Calu3 (cell line): ENCODE measurements around the gene DHTKD1. TPM values are rescaled to one million over a fixed set of nuclear protein-coding genes. Genes with fewer than 3 reads are reported as not detected.

Experiments used
- BruUV-seq: library from RNA; stranded (reverse); fragments of 400-500 nt; replicated peaks from 2 replicates; lab custom pipeline; 2021; lab: Mats Ljungman, UMichigan
- CTCF ChIA-PET: fragments of 300-600 bp; sonication (Branson Sonifier 250); formaldehyde crosslinking; loops from one replicate; lab custom pipeline; 2022; ENCODE audit warnings: antibody characterized with exemption; lab: Charles Lee
- DNase-seq: peaks from one replicate; pipeline ENCODE4 v3.0.0; 2022
- H3K27ac Mint-ChIP-seq: one replicate; pipeline ENCODE4 v1.8.0; 2022; ENCODE audit warnings: mixed read lengths; ENCODE audit not compliant: unreplicated experiment
- H3K27me3 Mint-ChIP-seq: one replicate; pipeline ENCODE4 v1.8.0; 2022; ENCODE audit warnings: mixed read lengths; ENCODE audit not compliant: unreplicated experiment
- H3K36me3 Mint-ChIP-seq: one replicate; pipeline ENCODE4 v1.8.0; 2022; ENCODE audit warnings: mild to moderate bottlenecking, moderate library complexity, mixed read lengths; ENCODE audit not compliant: insufficient read depth, unreplicated experiment
- H3K4me1 Mint-ChIP-seq: one replicate; pipeline ENCODE4 v1.8.0; 2022; ENCODE audit warnings: mild to moderate bottlenecking, low read depth, mixed read lengths; ENCODE audit not compliant: unreplicated experiment
- H3K4me3 Mint-ChIP-seq: one replicate; pipeline ENCODE4 v1.8.0; 2022; ENCODE audit warnings: mild to moderate bottlenecking, low read depth, moderate library complexity, mixed read lengths; ENCODE audit not compliant: unreplicated experiment
- H3K9me3 Mint-ChIP-seq: one replicate; pipeline ENCODE4 v1.8.0; 2022; ENCODE audit warnings: low read depth, mixed read lengths; ENCODE audit not compliant: unreplicated experiment
- intact Hi-C: fragments of 100-400 bp; cut with micrococcal nuclease; formaldehyde crosslinking; loops from one replicate; pipeline ENCODE4 v1.10.0; 2022; ENCODE audit not compliant: unreplicated experiment
- total RNA-seq: library from RNA; stranded (reverse); gene quantifications from 2 replicates; pipeline ENCODE4 v1.2.3, GENCODE V29; 2022
- TF ChIP-seq, protein P1 (sequence below): fragments of 200-600 bp; IDR thresholded peaks from one replicate; pipeline ENCODE4 v1.8.0; 2022; ENCODE audit warnings: antibody characterized with exemption; ENCODE audit not compliant: unreplicated experiment

Gene DHTKD1
- total RNA-seq, 1 experiment from 2014 or later: 29.4 TPM

DNA sequence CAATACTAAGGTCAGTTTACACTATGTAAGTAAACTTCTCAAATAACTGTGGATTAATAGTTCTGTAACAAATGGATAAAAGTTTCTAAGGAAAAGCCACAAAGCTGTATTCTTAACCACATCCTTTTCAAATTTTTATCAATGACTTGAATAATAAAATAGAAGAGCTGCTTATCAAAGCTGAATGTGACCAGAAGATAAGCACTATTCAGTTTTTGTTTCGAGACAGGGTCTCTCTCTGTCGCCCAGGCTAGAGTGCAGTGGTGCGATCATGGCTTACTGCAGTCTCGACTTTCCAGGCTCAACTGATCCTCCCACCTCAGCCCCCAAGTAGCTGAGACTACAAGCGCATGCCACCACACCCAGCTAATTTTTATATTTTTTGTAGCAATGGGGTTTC, 43.2 kb upstream of the DHTKD1 start:
- CTCF ChIA-PET: no interaction called here
- no peak for DNase-seq
- Mint-ChIP-seq H3K27ac (no peak overlapping the region), H3K4me1 (peaks cover 11% of the 10 kb centered on the region), H3K27me3 (no peaks in the 10 kb centered on the region), H3K9me3 (no peaks in the 10 kb centered on the region), H3K4me3 (no peak overlapping the region), H3K36me3 (peaks cover 26% of the 10 kb centered on the region)
- no TSS peak for BruUV-seq
- TF ChIP-seq, protein P1, sequence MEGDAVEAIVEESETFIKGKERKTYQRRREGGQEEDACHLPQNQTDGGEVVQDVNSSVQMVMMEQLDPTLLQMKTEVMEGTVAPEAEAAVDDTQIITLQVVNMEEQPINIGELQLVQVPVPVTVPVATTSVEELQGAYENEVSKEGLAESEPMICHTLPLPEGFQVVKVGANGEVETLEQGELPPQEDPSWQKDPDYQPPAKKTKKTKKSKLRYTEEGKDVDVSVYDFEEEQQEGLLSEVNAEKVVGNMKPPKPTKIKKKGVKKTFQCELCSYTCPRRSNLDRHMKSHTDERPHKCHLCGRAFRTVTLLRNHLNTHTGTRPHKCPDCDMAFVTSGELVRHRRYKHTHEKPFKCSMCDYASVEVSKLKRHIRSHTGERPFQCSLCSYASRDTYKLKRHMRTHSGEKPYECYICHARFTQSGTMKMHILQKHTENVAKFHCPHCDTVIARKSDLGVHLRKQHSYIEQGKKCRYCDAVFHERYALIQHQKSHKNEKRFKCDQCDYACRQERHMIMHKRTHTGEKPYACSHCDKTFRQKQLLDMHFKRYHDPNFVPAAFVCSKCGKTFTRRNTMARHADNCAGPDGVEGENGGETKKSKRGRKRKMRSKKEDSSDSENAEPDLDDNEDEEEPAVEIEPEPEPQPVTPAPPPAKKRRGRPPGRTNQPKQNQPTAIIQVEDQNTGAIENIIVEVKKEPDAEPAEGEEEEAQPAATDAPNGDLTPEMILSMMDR: no peak
- intact Hi-C loops: no loop called here

DNA sequence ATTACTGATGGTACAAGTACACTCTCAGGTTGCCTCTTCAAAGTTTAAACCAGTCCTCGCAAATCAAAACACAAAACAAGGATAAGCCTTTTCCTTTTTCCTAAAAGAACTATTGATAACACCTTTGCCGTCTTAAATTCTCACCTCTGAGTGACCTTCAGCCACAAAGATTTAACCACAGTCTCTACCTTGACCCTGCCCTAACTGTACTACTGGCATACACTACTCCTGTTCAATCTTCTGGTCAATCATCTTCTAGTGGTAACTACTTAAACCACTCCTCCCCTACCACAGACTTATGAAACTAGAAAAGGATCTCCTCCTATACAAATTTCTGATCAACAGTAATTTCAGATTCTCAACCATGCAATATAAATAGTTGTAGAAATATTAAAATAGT, 41.2 kb upstream of the DHTKD1 start:
- intact Hi-C loops: no loop called here

DNA sequence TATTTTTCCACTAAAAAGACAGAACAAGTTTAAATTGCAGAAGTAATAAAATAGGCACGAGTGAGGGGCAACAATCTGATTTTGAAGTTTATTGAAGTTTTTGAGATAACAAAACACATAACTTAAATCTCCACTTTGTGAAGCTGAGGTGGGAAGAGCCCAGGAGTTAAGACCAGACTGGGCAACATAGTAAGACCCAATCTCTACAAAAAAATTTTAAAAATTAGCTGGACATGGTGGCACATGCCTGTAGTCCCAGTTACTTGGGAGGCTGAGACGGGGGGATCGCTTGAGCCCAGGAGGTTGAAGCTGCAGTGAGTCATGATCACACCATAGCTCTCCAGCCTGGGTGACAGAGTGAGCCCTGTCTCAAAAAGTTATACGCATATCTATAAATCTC, 37.4 kb upstream of the DHTKD1 start:
- H3K27me3 Mint-ChIP-seq: no peaks in the 10 kb centered on the region
- CTCF ChIA-PET: no interaction called here
- no TSS peak for BruUV-seq
- no peaks in the 10 kb centered on the region for H3K9me3 Mint-ChIP-seq
- peaks cover 11% of the 10 kb centered on the region for H3K4me1 Mint-ChIP-seq
- H3K4me3 Mint-ChIP-seq: no peak overlapping the region
- TF ChIP-seq, protein P1: no peak
- H3K27ac Mint-ChIP-seq: no peak overlapping the region
- H3K36me3 Mint-ChIP-seq: peaks cover 46% of the 10 kb centered on the region
- intact Hi-C loops: no loop called here
- DNase-seq: no peak

More for the DNA sequence above, 41.2 kb upstream of the DHTKD1 start:
- peaks cover 36% of the 10 kb centered on the region for H3K36me3 Mint-ChIP-seq
- no peak overlapping the region for H3K4me3 Mint-ChIP-seq
- CTCF ChIA-PET: no interaction called here
- no peak overlapping the region for H3K27ac Mint-ChIP-seq
- BruUV-seq: no TSS peak
- no peak for DNase-seq
- H3K4me1 Mint-ChIP-seq: peaks cover 11% of the 10 kb centered on the region
- TF ChIP-seq, protein P1: no peak
- H3K9me3 Mint-ChIP-seq: no peaks in the 10 kb centered on the region
- H3K27me3 Mint-ChIP-seq: no peaks in the 10 kb centered on the region

DNA sequence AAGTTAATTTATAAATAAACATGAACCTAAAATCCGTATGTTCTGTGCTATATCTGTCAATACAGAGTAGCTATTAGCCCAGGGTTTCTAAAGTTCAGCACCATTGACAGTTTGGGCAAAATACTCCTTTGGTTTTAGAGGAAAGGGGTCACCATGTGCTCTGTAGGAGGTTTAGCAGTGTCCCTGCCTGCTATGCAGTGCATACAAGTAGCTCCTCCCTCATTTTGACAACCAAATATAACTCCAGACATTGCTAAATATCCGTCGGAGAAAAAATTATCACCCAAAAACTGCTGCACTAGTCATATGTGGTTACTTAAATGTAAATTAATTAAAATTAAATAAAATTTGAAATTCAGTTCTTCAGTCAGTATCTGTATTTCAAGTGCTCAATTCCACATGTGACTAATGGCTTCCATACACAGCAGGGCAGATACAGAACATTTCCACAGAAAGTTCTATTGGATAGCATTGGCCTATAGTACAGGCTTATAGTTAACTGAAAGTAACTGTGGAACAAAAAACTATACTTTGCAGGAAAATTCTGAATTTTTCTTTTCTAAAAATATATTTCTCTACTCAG, 32.6 kb upstream of the DHTKD1 start:
- no TSS peak for BruUV-seq
- TF ChIP-seq, protein P1: no peak
- CTCF ChIA-PET: no interaction called here

More for the DNA sequence above, 32.6 kb upstream of the DHTKD1 start:
- Mint-ChIP-seq H3K36me3 (peaks cover 22% of the 10 kb centered on the region), H3K27me3 (no peaks in the 10 kb centered on the region), H3K4me3 (no peak overlapping the region), H3K4me1 (no peaks in the 10 kb centered on the region), H3K9me3 (no peaks in the 10 kb centered on the region), H3K27ac (no peak overlapping the region)
- no peak for DNase-seq
- intact Hi-C loops: no loop called here
